ENCODE data around the gene FNDC10.
"Not testable (repeated sequence)": the region's sequence is repeated elsewhere in the genome, so short reads cannot be mapped to it uniquely, and the experiment has no call there.

The FNDC10 gene

DNA sequence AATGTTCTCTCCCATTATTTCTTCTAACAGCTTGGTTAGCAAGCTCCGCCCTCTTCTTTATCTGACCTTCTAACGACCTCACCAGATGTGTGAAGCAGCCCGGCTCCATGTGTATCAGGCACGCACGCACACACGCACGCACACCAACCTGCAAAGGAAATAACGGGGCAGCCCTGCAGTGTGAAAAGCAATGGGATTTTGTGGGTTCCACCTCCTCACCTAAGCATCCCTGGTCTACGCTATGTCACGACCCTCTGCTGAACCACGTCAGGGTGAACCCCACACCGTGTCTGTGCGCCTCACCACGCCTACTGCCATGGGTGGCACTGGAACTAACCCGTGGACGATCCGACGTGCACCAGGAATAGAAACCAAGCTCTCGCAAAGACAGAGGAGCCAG, 35.7 kb downstream of the FNDC10 start:
- DNase-seq: no peak

GRCh38 chr1:1563688-1564087, 36.2 kb downstream of the FNDC10 start:
- no peak for DNase-seq

- no peak for DNase-seq
Measured at GRCh38 chr1:1562556-1563195, 37.3 kb downstream of the FNDC10 start.

DNA sequence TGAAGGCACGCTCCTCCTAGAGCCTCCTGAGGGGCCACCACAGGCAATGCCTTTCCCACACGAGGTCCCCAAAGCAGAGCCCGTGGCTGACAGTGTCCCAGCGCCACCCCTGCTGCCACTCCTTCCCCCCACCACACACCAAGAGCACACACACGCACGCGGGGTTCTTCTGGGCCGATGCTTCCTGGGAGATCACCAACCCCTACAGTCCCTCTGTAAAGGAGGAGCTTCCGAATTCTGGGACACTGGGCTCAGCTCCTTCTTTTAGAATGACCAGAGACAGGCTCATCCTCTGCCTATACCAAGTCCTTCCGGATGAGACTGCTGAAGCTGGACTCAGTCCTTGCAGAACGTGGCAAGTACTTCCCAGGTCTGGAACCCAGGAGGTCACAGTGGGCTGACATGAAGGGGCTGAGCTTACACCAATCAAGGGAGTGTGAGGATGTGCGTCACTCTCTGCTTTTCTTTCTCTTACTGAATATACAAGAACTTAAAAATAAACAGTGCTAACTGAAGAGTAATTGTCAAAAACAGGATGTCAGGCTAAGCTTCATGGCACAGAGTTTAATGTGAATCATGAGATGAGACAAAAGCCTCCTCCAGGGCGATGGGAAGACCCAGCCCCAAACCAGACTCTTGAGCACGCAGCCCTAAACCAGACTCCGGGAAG, 38.0 kb downstream of the FNDC10 start:
- no peak for DNase-seq

- DNase-seq: no peak
Measured at GRCh38 chr1:1560178-1560577, 39.8 kb downstream of the FNDC10 start.

DNA sequence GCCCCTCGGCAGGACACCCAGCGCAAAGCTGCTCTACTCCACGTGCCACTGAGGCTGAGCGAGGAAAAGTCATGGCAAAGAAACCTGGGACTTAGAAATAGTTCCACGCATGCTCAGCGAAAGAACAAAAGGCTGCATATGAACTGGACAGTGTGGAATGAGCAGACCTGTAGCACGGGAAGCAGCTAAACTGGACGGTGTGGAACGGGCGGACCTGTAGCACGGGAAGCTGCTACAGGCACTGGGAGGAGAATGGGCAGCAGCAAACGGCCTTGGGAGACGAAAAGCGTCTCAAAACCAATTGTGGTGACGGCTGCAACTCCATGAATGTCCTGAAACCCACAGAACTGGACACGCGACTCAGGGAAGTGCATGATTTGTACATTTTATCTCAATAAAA, 40.9 kb downstream of the FNDC10 start:
- no peak for DNase-seq

- DNase-seq: no peak
Measured at GRCh38 chr1:1558591-1558990, 41.3 kb downstream of the FNDC10 start.

- not testable (repeated sequence) for DNase-seq
Measured at GRCh38 chr1:1557688-1558087, 42.2 kb downstream of the FNDC10 start.

- DNase-seq: not testable (repeated sequence)
Measured at GRCh38 chr1:1556961-1557360, 43.0 kb downstream of the FNDC10 start.

DNA sequence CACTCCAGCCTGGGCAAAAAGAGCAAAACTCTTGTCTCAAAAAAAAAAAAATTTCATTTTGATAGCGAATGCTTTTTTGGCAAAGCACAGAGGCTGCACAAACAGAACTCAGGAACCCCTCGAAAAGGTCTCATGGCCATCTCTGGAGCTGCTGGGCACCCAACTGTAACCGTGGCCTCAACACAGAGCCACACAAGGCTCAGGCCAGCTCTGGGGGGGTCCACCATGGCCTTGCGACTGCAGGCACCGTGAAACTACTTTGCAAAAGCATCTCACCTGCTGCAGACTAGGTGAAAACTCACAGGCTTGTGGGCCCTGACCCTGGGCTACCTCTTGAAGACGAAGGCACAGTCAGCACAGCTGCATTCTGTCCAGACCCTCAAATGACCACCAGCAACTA, 43.4 kb downstream of the FNDC10 start:
- DNase-seq: no peak

DNA sequence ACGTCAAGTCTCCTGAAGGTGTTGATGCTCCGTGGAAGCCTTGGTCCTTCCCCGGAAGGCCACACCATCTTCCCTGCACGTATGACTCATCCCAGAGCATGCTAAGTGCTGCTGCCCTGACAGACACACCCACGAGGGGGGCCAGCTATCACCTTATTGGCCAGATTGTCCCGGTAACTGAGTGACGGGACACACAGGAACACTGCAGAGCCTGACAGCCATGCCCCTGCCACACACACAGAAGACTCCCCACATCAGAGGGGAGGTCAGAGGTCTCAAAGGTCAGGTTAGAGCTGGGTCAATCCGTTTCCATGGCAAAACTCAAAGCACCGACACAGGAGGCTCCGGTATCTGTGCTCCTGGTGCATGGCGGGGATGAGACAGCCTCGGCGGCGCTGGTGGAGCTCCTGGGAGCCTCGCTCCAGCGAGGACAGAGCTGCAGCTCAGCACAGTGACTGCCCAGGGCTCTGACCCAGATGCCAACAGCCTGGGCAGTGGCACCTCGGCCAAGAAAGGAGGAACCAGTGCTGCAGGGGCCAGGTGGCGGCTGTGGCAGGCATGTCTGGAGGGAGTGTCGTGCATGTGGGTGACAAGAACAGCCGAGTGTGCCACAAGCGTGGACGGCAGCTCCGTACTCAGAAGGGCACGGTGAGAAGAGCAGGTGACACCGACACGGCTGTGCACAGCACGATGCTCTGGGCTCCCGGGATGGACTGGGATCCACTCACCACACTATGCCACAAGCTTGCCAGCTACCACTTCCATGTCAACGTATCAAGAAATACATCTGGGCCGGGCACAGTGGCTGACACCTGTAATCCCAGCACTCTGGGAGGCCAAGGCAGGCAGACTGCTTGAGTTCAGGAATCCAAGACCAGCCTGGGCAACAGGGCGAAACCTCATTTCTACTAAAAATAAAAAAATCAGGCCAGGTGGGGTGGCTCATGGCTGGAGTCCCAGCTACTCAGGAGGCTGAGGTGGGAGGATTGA, 44.7 kb downstream of the FNDC10 start:
- no peak for DNase-seq

DNA sequence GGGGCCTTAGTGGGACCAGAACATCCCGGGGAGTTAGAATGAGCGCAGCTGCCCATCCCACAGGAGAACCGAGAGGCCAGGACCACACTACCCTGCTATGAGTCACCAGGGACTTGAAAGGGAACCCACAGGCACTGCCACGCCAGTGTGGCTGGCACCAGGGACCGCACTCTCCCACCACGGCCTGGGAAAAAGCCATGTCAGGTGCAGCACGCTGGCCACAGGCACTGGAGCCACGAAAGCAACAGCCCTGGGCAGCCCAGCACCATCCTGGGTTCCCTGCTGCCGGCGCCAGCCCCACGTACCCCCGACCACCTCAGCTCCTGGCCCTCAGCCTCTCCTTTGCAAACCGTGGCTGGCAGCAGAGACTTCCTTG, 45.4 kb downstream of the FNDC10 start:
- DNase-seq: no peak

- DNase-seq: no peak
Measured at GRCh38 chr1:1553821-1554494, 46.0 kb downstream of the FNDC10 start.

DNA sequence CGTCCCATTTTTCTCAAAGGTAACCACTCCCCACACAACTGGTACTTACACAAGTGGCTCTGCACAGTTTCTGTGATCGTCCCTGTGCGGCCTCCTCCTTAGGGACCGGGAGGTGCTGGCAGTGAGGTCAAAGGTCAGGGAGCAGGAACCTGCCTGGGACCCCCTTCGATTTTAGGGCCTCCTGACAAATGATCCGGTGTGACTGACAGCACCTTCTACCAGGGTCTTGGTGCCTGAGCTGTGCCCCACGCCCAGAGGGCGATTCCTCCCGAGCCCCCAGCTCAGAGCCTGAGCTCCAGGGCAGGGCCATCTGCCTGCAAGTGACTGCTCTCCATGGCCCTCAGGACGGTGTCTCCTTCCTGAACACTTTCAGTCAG, 47.7 kb downstream of the FNDC10 start:
- no peak for DNase-seq

- DNase-seq: no peak
Measured at GRCh38 chr1:1551524-1552262, 48.2 kb downstream of the FNDC10 start.

DNA sequence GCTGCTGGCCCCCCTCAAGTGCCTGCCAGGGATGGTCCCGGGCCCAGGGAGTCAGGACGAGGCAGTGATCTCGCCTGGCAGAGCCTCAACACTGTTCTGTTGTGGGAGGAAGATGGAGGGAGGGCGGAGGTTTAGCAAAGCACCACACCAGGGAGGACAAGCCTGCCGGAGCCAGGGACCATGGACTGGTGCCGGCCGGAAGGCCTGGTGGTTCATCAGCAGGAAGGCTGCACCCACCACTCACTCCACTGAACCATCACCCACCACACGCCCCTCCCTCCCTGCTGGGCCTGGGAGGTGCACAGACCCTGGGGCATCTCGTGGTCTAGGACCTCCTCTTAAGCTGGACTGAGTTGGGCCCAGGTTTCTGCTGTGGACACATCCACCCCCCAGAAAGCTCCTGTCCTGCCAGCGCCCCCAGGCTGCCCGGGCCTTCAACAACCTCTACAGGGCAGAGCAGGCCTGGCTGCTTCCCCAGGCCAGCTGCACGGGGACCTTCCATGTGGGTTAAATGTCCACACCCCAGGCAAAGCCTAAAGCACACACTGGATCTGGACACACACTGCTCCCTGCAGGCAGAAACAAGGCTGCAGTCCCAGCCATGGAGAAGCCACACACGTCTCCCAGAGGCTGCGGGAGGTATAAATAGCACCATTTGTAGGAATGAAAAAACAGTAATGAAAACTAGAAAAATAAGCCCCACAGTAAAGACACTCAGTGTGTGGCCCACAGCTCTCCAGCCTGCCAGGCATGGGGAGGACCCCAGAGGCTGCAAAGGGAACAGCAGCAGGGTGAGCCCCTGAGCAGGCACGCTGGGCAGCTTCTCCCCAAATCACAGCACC, 49.1 kb downstream of the FNDC10 start:
- DNase-seq: no peak

DNA sequence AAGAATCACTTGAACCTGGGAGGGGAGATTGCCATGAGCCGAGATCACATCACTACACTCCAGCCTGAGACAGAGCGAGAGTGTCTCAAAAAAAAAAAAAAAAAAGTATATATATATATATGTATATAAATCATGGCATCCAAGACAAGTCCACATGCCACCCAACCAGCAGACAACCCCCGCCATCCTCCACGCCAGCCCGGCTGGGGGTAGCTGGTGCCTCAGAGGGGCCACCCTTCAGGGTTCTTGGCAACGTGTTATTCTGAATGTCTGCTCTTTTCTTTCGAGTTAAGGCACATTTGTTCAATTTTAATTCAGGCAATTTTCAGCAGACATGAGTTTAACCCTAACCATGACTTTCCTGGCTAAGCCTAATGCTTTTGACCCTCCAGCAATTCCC, 49.8 kb downstream of the FNDC10 start:
- no peak for DNase-seq

DNA sequence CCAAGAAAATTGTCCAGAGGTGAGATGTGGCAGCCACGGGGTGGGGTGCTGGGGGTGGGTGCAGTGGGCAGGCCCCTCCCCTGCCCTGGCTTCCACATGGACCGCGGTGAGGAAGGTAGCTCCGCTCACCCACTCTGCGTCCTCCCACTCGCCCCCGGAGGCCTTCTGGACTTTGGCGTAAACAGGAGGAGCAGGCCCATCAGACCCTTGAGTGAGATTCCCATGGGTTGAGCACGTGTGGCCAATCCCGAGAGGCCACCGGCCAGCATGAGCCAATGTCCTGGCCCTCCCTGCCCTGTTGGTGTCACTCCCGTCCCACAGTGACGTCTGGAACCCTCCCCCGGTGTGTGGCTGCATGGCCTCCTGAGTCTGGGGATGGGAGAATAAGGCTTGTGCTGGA, 51.3 kb downstream of the FNDC10 start:
- no peak for DNase-seq

Data from retina (tissue), 1 donor.